Measurements from ENCODE around the gene PLA2R1. TPM values are rescaled to one million over a fixed set of nuclear protein-coding genes. Genes with fewer than 3 reads are reported as not detected.

PLA2R1 gene
- total and polyA plus RNA-seq, 10 of the 15 experiments (the other 5 are each of a cell fraction or from before 2014, with no cell fraction given): 0.01 to 0.05 (median 0.02) TPM; not detected in 6

- TF ChIP-seq ZBTB11 (CRISPR knock-in tag; IDR thresholded peaks at IDR 0.05): no peak
- TF ChIP-seq E4F1 (IDR thresholded peaks at IDR 0.05; ENCODE audit: borderline replicate concordance, partially characterized antibody): no peak
- TF ChIP-seq, protein P1, sequence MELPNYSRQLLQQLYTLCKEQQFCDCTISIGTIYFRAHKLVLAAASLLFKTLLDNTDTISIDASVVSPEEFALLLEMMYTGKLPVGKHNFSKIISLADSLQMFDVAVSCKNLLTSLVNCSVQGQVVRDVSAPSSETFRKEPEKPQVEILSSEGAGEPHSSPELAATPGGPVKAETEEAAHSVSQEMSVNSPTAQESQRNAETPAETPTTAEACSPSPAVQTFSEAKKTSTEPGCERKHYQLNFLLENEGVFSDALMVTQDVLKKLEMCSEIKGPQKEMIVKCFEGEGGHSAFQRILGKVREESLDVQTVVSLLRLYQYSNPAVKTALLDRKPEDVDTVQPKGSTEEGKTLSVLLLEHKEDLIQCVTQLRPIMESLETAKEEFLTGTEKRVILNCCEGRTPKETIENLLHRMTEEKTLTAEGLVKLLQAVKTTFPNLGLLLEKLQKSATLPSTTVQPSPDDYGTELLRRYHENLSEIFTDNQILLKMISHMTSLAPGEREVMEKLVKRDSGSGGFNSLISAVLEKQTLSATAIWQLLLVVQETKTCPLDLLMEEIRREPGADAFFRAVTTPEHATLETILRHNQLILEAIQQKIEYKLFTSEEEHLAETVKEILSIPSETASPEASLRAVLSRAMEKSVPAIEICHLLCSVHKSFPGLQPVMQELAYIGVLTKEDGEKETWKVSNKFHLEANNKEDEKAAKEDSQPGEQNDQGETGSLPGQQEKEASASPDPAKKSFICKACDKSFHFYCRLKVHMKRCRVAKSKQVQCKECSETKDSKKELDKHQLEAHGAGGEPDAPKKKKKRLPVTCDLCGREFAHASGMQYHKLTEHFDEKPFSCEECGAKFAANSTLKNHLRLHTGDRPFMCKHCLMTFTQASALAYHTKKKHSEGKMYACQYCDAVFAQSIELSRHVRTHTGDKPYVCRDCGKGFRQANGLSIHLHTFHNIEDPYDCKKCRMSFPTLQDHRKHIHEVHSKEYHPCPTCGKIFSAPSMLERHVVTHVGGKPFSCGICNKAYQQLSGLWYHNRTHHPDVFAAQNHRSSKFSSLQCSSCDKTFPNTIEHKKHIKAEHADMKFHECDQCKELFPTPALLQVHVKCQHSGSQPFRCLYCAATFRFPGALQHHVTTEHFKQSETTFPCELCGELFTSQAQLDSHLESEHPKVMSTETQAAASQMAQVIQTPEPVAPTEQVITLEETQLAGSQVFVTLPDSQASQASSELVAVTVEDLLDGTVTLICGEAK (IDR thresholded peaks at IDR 0.05; ENCODE audit: borderline replicate concordance): no peak
- TF ChIP-seq PAX5 (IDR thresholded peaks at IDR 0.05; ENCODE audit: borderline replicate concordance, low read depth, low read length): no peak
- no peak for TF ChIP-seq NR2C2 (IDR thresholded peaks at IDR 0.05; ENCODE audit: borderline replicate concordance, control insufficient read depth, insufficient read length, low read depth)
- TF ChIP-seq NR2C1 (IDR thresholded peaks at IDR 0.05): no peak
- TF ChIP-seq SMAD1 (IDR thresholded peaks at IDR 0.05; ENCODE audit: low read depth, partially characterized antibody): no peak
- TF ChIP-seq, protein P2, sequence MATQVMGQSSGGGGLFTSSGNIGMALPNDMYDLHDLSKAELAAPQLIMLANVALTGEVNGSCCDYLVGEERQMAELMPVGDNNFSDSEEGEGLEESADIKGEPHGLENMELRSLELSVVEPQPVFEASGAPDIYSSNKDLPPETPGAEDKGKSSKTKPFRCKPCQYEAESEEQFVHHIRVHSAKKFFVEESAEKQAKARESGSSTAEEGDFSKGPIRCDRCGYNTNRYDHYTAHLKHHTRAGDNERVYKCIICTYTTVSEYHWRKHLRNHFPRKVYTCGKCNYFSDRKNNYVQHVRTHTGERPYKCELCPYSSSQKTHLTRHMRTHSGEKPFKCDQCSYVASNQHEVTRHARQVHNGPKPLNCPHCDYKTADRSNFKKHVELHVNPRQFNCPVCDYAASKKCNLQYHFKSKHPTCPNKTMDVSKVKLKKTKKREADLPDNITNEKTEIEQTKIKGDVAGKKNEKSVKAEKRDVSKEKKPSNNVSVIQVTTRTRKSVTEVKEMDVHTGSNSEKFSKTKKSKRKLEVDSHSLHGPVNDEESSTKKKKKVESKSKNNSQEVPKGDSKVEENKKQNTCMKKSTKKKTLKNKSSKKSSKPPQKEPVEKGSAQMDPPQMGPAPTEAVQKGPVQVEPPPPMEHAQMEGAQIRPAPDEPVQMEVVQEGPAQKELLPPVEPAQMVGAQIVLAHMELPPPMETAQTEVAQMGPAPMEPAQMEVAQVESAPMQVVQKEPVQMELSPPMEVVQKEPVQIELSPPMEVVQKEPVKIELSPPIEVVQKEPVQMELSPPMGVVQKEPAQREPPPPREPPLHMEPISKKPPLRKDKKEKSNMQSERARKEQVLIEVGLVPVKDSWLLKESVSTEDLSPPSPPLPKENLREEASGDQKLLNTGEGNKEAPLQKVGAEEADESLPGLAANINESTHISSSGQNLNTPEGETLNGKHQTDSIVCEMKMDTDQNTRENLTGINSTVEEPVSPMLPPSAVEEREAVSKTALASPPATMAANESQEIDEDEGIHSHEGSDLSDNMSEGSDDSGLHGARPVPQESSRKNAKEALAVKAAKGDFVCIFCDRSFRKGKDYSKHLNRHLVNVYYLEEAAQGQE (IDR thresholded peaks at IDR 0.05; ENCODE audit: low read depth, low read length): no peak
- TF ChIP-seq, protein P3, sequence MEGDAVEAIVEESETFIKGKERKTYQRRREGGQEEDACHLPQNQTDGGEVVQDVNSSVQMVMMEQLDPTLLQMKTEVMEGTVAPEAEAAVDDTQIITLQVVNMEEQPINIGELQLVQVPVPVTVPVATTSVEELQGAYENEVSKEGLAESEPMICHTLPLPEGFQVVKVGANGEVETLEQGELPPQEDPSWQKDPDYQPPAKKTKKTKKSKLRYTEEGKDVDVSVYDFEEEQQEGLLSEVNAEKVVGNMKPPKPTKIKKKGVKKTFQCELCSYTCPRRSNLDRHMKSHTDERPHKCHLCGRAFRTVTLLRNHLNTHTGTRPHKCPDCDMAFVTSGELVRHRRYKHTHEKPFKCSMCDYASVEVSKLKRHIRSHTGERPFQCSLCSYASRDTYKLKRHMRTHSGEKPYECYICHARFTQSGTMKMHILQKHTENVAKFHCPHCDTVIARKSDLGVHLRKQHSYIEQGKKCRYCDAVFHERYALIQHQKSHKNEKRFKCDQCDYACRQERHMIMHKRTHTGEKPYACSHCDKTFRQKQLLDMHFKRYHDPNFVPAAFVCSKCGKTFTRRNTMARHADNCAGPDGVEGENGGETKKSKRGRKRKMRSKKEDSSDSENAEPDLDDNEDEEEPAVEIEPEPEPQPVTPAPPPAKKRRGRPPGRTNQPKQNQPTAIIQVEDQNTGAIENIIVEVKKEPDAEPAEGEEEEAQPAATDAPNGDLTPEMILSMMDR (IDR thresholded peaks at IDR 0.05 in 2 of 3, conservative IDR thresholded peaks at IDR 0.05 in 1 of 3; ENCODE audit: control insufficient read depth in 2 of 3, extremely low read depth in 1 of 3, insufficient read depth in 1 of 3, low read depth in 3 of 3, low read length in 3 of 3): no peak
Observed at GRCh38 chr2:159922563-159922962, 139.9 kb downstream of the PLA2R1 start (continued).
